ENCODE results near the gene MCU.
"Not testable (repeated sequence)": the region's sequence is repeated elsewhere in the genome, so short reads cannot be mapped to it uniquely, and the experiment has no call there.

Gene MCU

GRCh38 chr10:72765051-72765745 lies 73.3 kb downstream of the MCU start:
- no peak for DNase-seq

GRCh38 chr10:72771195-72771594 lies 79.3 kb downstream of the MCU start:
- not testable (repeated sequence) for DNase-seq

GRCh38 chr10:72772031-72772430 lies 80.1 kb downstream of the MCU start:
- no peak for DNase-seq

GRCh38 chr10:72779874-72780273 lies 87.9 kb downstream of the MCU start:
- DNase-seq = no peak

- DNase-seq = no peak
Measured at GRCh38 chr10:72782649-72783330, 90.8 kb downstream of the MCU start.

- DNase-seq = no peak
Measured at GRCh38 chr10:72783410-72783833, 91.5 kb downstream of the MCU start.

- DNase-seq = no peak
Measured at GRCh38 chr10:72784551-72785351, 92.8 kb downstream of the MCU start.

- no peak for DNase-seq
Measured at GRCh38 chr10:72785409-72785808, 93.5 kb downstream of the MCU start.

- DNase-seq = no peak
Measured at GRCh38 chr10:72790216-72790990, 98.5 kb downstream of the MCU start.

GRCh38 chr10:72792288-72792687 lies 100.3 kb downstream of the MCU start:
- no peak for DNase-seq

- no peak for DNase-seq
Measured at GRCh38 chr10:72793752-72794151, 101.8 kb downstream of the MCU start.

- DNase-seq = no peak
Measured at GRCh38 chr10:72794260-72794659, 102.3 kb downstream of the MCU start.

GRCh38 chr10:72796042-72796441 lies 104.1 kb downstream of the MCU start:
- no peak for DNase-seq

GRCh38 chr10:72796538-72796937 lies 104.6 kb downstream of the MCU start:
- no peak for DNase-seq

- DNase-seq = no peak
Measured at GRCh38 chr10:72800000-72800740, 108.2 kb downstream of the MCU start.

GRCh38 chr10:72800741-72801092 lies 108.8 kb downstream of the MCU start:
- no peak for DNase-seq

GRCh38 chr10:72801263-72801868 lies 109.4 kb downstream of the MCU start:
- DNase-seq = no peak

GRCh38 chr10:72802332-72802731 lies 110.4 kb downstream of the MCU start:
- no peak for DNase-seq

GRCh38 chr10:72802763-72803505 lies 111.0 kb downstream of the MCU start:
- DNase-seq = no peak

- DNase-seq = no peak
Measured at GRCh38 chr10:72808001-72808400, 116.1 kb downstream of the MCU start.

- no peak for DNase-seq
Measured at GRCh38 chr10:72809006-72809405, 117.1 kb downstream of the MCU start.
